GM12878 (cell line): ENCODE results near the gene PLPPR1. TPM values are rescaled to one million over a fixed set of nuclear protein-coding genes. Genes with fewer than 3 reads are reported as not detected.

Source experiments
- ATAC-seq: fragments of 200-7000 bp; cut with Tn5 transposase; 3 replicates; pipeline ENCODE4 v1.9.1; 2020; ENCODE audit warnings: mild to moderate bottlenecking, moderate library complexity
- BruUV-seq: library from RNA; stranded (reverse); fragments of 400-500 nt; replicated peaks from 2 replicates; lab custom pipeline; 2021; lab: Mats Ljungman, UMichigan
- CTCF ChIA-PET: fragments of 300-600 bp; sonication (Branson Sonifier 250); formaldehyde crosslinking; extraction: SDS; loops from one replicate; lab custom pipeline; 2021; ENCODE audit warnings: inconsistent platforms; lab: Yijun Ruan, JAX
- POLR2A ChIA-PET: fragments of 350-600 bp; formaldehyde crosslinking; extraction: SDS; loops from one replicate; lab custom pipeline; 2021; ENCODE audit warnings: inconsistent platforms; lab: Charles Lee
- RAD21 ChIA-PET: fragments of 300-600 bp; sonication (Branson Sonifier 250); formaldehyde crosslinking; loops from one replicate; lab custom pipeline; 2023; ENCODE audit warnings: antibody characterized with exemption; ENCODE audit not compliant: unreplicated experiment; lab: Charles Lee
- SMC1A ChIA-PET: fragments of 300-600 bp; sonication (Branson Sonifier 250); formaldehyde crosslinking; loops from one replicate; lab custom pipeline; 2023; ENCODE audit not compliant: unreplicated experiment, uncharacterized antibody; lab: Charles Lee
- DNase-seq: peaks from one replicate; pipeline ENCODE4 v3.0.0-alpha.2; 2011; ENCODE audit warnings: low read depth, low spot score
- FAIRE-seq: peaks from 3 replicates; lab custom pipeline; 2011; peaks lifted over from hg19 to GRCh38; lab: Jason Lieb, UNC
- H2AFZ ChIP-seq: 2 replicates; pipeline ENCODE4 v1.6.0; 2011; ENCODE audit warnings: low read depth, low read length, control low read depth; ENCODE audit not compliant: control insufficient read depth
- H3K27ac ChIP-seq: 2 replicates; pipeline ENCODE4 v1.5.1; 2011; ENCODE audit warnings: control low read depth; ENCODE audit not compliant: control insufficient read depth, insufficient read depth
- H3K27me3 ChIP-seq, 2 experiments: replicated peaks in 1 of 2; 2 replicates each; pipeline versions ENCODE4 v1.6.0 to v1.6.1; 2011; ENCODE audit warnings: low read length in 1 of 2; ENCODE audit not compliant: control insufficient read depth in 2 of 2, insufficient read depth in 2 of 2
- H3K36me3 ChIP-seq, 2 experiments: 2 replicates each; pipeline ENCODE4 v1.5.1; 2011; ENCODE audit warnings: low read length in 1 of 2; ENCODE audit not compliant: control insufficient read depth in 2 of 2, insufficient read depth in 2 of 2
- H3K4me1 ChIP-seq: 2 replicates; pipeline ENCODE4 v1.6.1; 2011; ENCODE audit warnings: mild to moderate bottlenecking, low read length, moderate library complexity, mixed read lengths; ENCODE audit not compliant: control insufficient read depth, insufficient read depth
- H3K4me2 ChIP-seq: 2 replicates; pipeline ENCODE4 v1.6.0; 2011; ENCODE audit warnings: control low read depth; ENCODE audit not compliant: control insufficient read depth, insufficient read depth
- H3K4me3 ChIP-seq: fragments of 200-600 bp; sonication (generic); 2 replicates; pipeline ENCODE4 v1.5.1; 2016
- H3K79me2 ChIP-seq: 2 replicates; pipeline ENCODE4 v1.6.0; 2011; ENCODE audit warnings: low read length; ENCODE audit not compliant: control insufficient read depth, insufficient read depth
- H3K9ac ChIP-seq: 2 replicates; pipeline ENCODE4 v1.8.0; 2011; ENCODE audit warnings: low read length, control low read depth, mixed read lengths; ENCODE audit not compliant: control insufficient read depth, insufficient read depth
- H3K9me3 ChIP-seq: replicated peaks from 3 replicates; pipeline ENCODE4 v1.5.1; 2011; ENCODE audit warnings: mild to moderate bottlenecking, low read length; ENCODE audit not compliant: control insufficient read depth, insufficient read depth
- H4K20me1 ChIP-seq: 2 replicates; pipeline ENCODE4 v1.6.0; 2011; ENCODE audit not compliant: control insufficient read depth, insufficient read depth
- ATF7 ChIP-seq: fragments of 450-650 bp; IDR thresholded peaks from 2 replicates; pipeline ENCODE4 v1.6.1; 2016; ENCODE audit warnings: low read depth, mild to moderate bottlenecking
- CREB1 ChIP-seq: IDR thresholded peaks from 2 replicates; pipeline ENCODE4 v1.6.1; 2012; ENCODE audit warnings: low read depth, mild to moderate bottlenecking, inconsistent platforms
- ETV6 ChIP-seq, 2 experiments: fragments of 450-650 bp in 1 of 2; IDR thresholded peaks in 1 of 2; conservative IDR thresholded peaks in 1 of 2; 2 replicates each; pipeline ENCODE4 v1.6.1; 2014; ENCODE audit warnings: antibody characterized with exemption in 1 of 2, borderline replicate concordance in 1 of 2, low read depth in 1 of 2, mild to moderate bottlenecking in 1 of 2, moderate library complexity in 1 of 2
- FOS ChIP-seq: IDR thresholded peaks from 3 replicates; pipeline ENCODE4 v1.6.1; 2011; ENCODE audit warnings: borderline replicate concordance; ENCODE audit not compliant: insufficient read length; ENCODE audit errors: extremely low read depth
- KDM1A ChIP-seq: fragments of 200-600 bp; sonication (generic); IDR thresholded peaks from 2 replicates; pipeline ENCODE4 v1.6.1; 2016; ENCODE audit warnings: borderline replicate concordance
- NR2C1 ChIP-seq: fragments of 450-650 bp; IDR thresholded peaks from 2 replicates; pipeline ENCODE4 v1.6.1; 2017; ENCODE audit warnings: antibody characterized with exemption, mild to moderate bottlenecking, moderate library complexity
- NRF1 ChIP-seq: conservative IDR thresholded peaks from 2 replicates; pipeline ENCODE4 v1.6.1; 2011; ENCODE audit warnings: mild to moderate bottlenecking, low read depth, low read length, improper control_type of control experiment
- PKNOX1 ChIP-seq: fragments of 450-650 bp; IDR thresholded peaks from 2 replicates; pipeline ENCODE4 v1.6.1; 2016; ENCODE audit warnings: mild to moderate bottlenecking
- POLR2A ChIP-seq: IDR thresholded peaks from 2 replicates; pipeline ENCODE4 v1.6.1; 2011; ENCODE audit warnings: low read depth, mild to moderate bottlenecking, low read length
- RFX5 ChIP-seq: IDR thresholded peaks from 2 replicates; pipeline ENCODE4 v1.6.1; 2011; ENCODE audit warnings: low read depth, low read length, improper control_type of control experiment
- RUNX3 ChIP-seq: IDR thresholded peaks from 2 replicates; pipeline ENCODE4 v1.6.1; 2012; ENCODE audit warnings: low read length, inconsistent platforms
- SIN3A ChIP-seq: IDR thresholded peaks from 2 replicates; pipeline ENCODE4 v1.6.1; 2012; ENCODE audit warnings: low read depth, low read length, improper control_type of control experiment
- SMAD1 ChIP-seq: fragments of 450-650 bp; IDR thresholded peaks from 2 replicates; pipeline ENCODE4 v1.6.1; 2018; ENCODE audit warnings: mild to moderate bottlenecking, low read depth; ENCODE audit not compliant: partially characterized antibody
- SMAD5 ChIP-seq: IDR thresholded peaks from 2 replicates; pipeline ENCODE4 v1.6.1; 2016; ENCODE audit warnings: antibody characterized with exemption, low read depth
- SMARCA5 ChIP-seq: fragments of 450-650 bp; IDR thresholded peaks from 2 replicates; pipeline ENCODE4 v1.6.1; 2017; ENCODE audit warnings: mild to moderate bottlenecking
- USF2 ChIP-seq: IDR thresholded peaks from 2 replicates; pipeline ENCODE4 v1.6.1; 2011; ENCODE audit warnings: low read depth, low read length, improper control_type of control experiment, borderline replicate concordance
- ZNF207 ChIP-seq: fragments of 450-650 bp; IDR thresholded peaks from 2 replicates; pipeline ENCODE4 v1.6.1; 2014; ENCODE audit warnings: antibody characterized with exemption, mild to moderate bottlenecking, borderline replicate concordance
- ZNF622 ChIP-seq: fragments of 450-650 bp; IDR thresholded peaks from 2 replicates; pipeline ENCODE4 v1.6.1; 2017; ENCODE audit warnings: mild to moderate bottlenecking, inconsistent platforms
- ZSCAN29 ChIP-seq: fragments of 450-650 bp; IDR thresholded peaks from 2 replicates; pipeline ENCODE4 v1.6.1; 2017; ENCODE audit warnings: mild to moderate bottlenecking, moderate library complexity
- ZZZ3 ChIP-seq: IDR thresholded peaks from 2 replicates; pipeline ENCODE4 v1.6.1; 2011; ENCODE audit warnings: low read depth; ENCODE audit not compliant: control insufficient read depth, insufficient read length
- WGBS: methylation state at CpG from one replicate; pipeline ENCODE4 v1.1.6; 2016; ENCODE audit warnings: low lambda C conversion rate; ENCODE audit not compliant: insufficient replicate concordance, insufficient coverage; ENCODE audit errors: missing lambda C conversion rate; 5-methylcytosine and 5-hydroxymethylcytosine counted together
- in situ Hi-C: fragments of 300-500 bp; cut with MboI; formaldehyde crosslinking; loops from 9 replicates; pipeline ENCODE4 v1.14.3; 2018; ENCODE audit warnings: mixed read lengths
- intact Hi-C: fragments of 100-400 bp; cut with micrococcal nuclease; formaldehyde crosslinking; loops from one replicate; pipeline ENCODE4 v1.14.2; 2022; ENCODE audit not compliant: unreplicated experiment
- polyA plus RNA-seq, 11 experiments: library from polyadenylated mRNA; depleted of rRNA in 4 of 11; unstranded in 6 of 11; stranded (reverse) in 5 of 11; fragments of >200 nt; fragmentation: Nextera tagmentation in 4 of 11; fragmentation: Illumina TruSeq in 1 of 11; extraction: Ambion mirVana in 4 of 11; extraction: Trizol in 1 of 11; gene quantifications; 1 replicate in 1 of 11; 2 replicates in 10 of 11; pipeline versions ENCODE4 v1.2.1 to v1.2.3, GENCODE V29; 2011 to 2016; ENCODE audit warnings: inconsistent platforms in 2 of 11, missing spikeins in 2 of 11, low read depth in 1 of 11
- total RNA-seq, 4 experiments: library from RNA; depleted of rRNA in 3 of 4; stranded (reverse); fragments of >200 nt in 3 of 4; fragmentation: Illumina TruSeq in 1 of 4; extraction: Trizol in 1 of 4; gene quantifications; 2 replicates each; pipeline versions ENCODE4 v1.2.1 to v1.2.3, GENCODE V29; 2013 to 2021

The PLPPR1 gene
- total and polyA plus RNA-seq, 10 of the 15 experiments (the other 5 are each of a cell fraction or from before 2014, with no cell fraction given), result 0.69 TPM; not detected in 9

GRCh38 chr9:101087426-101087825 is 58.9 kb downstream of the PLPPR1 start (continued):
- TF ChIP-seq FOS, result no peak
- no peak for TF ChIP-seq RFX5
- no peak for TF ChIP-seq CREB1
- TF ChIP-seq ZNF622, result no peak
- TF ChIP-seq ZZZ3, result no peak
- no peak for TF ChIP-seq KDM1A
- no peak for TF ChIP-seq PKNOX1
- TF ChIP-seq USF2, result no peak

GRCh38 chr9:101092922-101093321 is 64.4 kb downstream of the PLPPR1 start:
- ATAC-seq (no peak), DNase-seq (no peak), FAIRE-seq (no peak)
- Histone ChIP-seq H3K36me3 (no peaks in the 10 kb centered on the region), H3K4me1 (no peaks in the 10 kb centered on the region), H3K9ac (no peak overlapping the region), H3K27ac (no peak overlapping the region), H4K20me1 (no peaks in the 10 kb centered on the region), H2AFZ (no peak overlapping the region), H3K79me2 (no peaks in the 10 kb centered on the region), H3K27me3 (no peaks in the 10 kb centered on the region; a peak in 1 of 4 replicates), H3K4me3 (no peak overlapping the region), H3K4me2 (no peak overlapping the region), H3K9me3 (no peaks in the 10 kb centered on the region)
- 7% methylated on average over 1 of the region's 1 CpG for WGBS
- POLR2A ChIA-PET, result no interaction called here
- intact Hi-C loops, result no loop called here
- SMC1A ChIA-PET, result interaction anchor here (0.6 kb wide), 1 partner anchor 9 kb away, joined by 3 read pairs; no protein-coding TSS in a partner anchor
- in situ Hi-C loops, result no loop called here
- BruUV-seq, result no TSS peak
- CTCF ChIA-PET, result no interaction called here
- RAD21 ChIA-PET, result no interaction called here
- TF ChIP-seq ETV6 (conservative IDR thresholded peaks at IDR 0.05 in 1 of 2, IDR thresholded peaks at IDR 0.05 in 1 of 2; ENCODE audit: borderline replicate concordance in 1 of 2, low read depth in 1 of 2), result no peak
- no peak for TF ChIP-seq USF2
- TF ChIP-seq ZNF207, result no peak
- TF ChIP-seq SMARCA5, result no peak
- no peak for TF ChIP-seq POLR2A
- TF ChIP-seq NR2C1, result no peak
- no peak for TF ChIP-seq SMAD5
- TF ChIP-seq NRF1, result no peak
- TF ChIP-seq SMAD1, result no peak
- no peak for TF ChIP-seq SIN3A
- TF ChIP-seq ATF7, result no peak
- TF ChIP-seq RUNX3, result no peak
- no peak for TF ChIP-seq ZSCAN29
